Mesenteric fat pad (tissue), 1 donor: ENCODE measurements around the gene FRMD4A. TPM values are rescaled to one million over a fixed set of nuclear protein-coding genes. Genes with fewer than 3 reads are reported as not detected.
"Not testable (repeated sequence)": the region's sequence is repeated elsewhere in the genome, so short reads cannot be mapped to it uniquely, and the experiment has no call there.

Experiments used
- DNase-seq: peaks from one replicate; pipeline ENCODE4 v3.0.0-alpha.2; 2020; ENCODE audit warnings: low spot score
- total RNA-seq: library from RNA; stranded (reverse); fragmentation: NEBNext Ultra II Directional; extraction: Animal tissue kit (Norgen Biotek cat#: 25700); gene quantifications from one replicate; pipeline ENCODE4 v1.2.1, GENCODE V29; 2021
- donor health status: DM: yes; HTN: yes; CAD: no.

Gene FRMD4A
- total RNA-seq, 1 donor from 2014 or later = 188 TPM

DNA sequence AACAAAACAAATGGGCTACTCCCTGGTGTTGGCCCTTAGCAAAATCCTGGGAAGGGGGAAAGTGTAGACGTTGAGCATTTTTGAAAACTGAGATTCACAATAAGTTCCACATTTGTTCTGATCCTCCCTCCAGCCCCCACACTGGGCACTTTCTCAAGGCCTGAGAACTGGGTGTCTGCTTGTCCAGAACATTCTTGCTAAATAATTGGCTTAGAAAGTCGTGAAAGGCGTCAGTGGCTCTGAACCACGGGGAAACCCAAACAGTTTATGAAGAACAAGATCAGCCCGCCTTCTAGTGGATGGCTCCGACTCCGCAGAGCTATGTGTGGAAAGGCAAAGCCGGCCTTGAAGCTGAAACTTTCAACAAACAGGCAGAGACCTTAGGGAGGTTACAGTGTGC, 373.9 kb downstream of the FRMD4A start:
- no peak for DNase-seq

DNA sequence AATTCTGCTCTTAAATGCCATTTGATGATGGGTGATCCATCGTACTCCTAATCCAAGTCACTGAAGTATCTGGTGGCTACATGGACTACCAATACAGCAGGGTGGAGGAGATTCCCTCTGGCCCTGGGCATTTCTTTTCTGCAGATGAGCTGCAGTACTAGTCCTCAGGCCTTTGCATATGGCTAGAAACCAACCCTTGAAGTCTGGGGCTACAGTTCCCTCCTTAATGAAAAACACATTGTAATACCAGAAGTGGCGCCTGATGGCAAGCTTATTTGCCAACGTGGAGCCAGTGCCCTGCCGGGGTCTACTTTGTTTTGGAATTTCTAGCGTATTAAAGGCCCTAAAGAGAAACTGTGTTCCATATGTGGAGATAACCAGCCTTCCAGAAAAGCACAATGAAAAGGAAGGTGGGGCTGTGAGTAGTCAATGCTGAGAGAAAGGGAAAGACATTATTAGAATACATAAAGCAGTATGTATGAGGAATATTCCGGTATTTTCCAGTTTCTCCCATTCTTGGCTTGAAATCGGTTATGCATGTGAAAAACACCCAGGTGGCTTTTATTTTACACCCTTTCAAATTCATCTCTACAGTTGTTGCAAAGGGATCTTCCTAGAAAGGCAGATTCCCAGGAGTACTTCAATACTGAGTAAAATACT, 375.2 kb downstream of the FRMD4A start:
- DNase-seq = no peak

DNA sequence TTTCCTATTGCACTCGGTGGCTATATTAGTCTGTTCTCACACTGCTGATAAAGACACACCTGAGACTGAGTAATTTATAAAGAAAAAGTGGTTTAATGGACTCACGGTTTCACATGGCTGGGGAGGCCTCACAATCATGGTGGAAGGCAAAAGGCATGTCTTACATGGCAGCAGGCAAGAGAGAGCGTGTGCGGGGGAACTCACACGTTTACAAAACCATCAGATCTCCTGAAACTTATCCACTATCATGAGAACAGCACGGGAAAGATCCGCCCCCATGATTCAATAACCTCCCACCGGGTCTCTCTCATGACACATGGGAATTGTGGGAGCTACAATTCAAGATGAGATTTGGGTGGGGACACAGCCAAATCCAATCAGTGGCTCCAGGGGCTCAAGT, 376.5 kb downstream of the FRMD4A start:
- DNase-seq = not testable (repeated sequence)

DNA sequence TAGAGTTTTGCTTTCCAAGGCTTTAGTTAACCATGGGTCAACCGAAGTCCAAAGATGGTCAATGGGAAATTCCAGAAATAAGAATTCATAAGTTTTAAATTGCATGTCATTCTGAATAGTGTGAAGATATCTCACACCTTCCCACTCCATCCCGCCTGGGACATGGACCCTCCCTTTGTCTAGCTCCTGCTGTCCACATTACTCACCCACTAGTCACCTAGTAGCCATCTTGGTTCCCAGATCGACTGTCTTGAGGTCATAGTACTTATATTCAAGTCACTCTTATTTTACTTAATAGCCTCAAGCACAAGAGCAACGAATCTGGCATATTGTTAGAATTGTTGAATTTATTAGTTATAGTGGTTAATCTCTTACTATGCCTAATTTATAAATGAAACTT, 377.4 kb downstream of the FRMD4A start:
- DNase-seq = no peak

DNA sequence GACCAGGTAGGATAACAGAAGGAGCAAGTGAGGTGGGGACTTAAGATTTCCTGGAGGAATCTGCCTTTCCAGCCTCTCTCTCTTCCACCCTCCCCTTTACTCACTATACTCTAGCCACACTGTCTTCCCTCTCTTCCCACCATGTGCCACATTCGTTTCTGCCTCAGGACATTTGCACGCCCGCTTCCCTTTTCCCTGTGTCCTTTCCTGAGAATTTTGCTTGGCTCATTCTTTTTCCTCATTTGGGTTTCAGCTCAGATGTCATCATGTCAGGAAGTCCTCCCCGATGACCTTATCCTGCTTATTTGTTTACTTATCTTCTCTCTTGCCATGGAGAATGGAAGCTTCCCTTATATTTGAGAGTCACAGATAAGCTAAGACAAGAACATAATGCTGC, 380.2 kb downstream of the FRMD4A start:
- DNase-seq = no peak

DNA sequence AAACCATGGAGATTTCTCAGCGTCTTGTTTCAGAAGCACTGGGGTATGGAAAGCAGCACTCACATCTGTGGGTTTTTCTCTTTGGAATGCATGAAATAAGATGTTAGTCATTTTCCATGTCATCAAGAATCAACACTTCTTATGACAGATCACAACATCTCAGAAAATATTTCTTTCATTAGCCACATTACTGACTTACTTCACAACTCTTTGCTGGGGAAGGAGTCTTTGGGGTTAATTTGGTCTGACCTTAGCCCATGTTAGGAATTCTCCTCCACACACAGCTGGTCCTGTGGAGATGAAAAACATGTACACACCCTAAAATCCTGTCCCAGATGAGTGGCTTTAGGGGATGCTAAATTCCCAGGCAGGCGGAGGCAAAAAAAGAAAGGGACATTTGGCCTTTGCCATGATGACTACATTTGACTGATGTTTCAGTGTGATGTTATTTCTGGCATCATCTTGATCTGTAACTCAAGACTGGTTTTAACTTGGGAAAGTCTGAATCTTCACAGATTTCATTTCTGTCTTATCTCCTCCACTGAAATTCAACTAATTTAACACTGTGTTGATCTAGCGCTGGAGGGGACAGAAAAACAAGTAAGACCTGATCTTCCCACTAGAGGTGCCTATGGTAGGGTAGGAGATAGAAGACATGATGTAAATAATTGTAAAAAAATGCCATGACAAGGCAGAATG, 380.7 kb downstream of the FRMD4A start:
- DNase-seq = no peak

DNA sequence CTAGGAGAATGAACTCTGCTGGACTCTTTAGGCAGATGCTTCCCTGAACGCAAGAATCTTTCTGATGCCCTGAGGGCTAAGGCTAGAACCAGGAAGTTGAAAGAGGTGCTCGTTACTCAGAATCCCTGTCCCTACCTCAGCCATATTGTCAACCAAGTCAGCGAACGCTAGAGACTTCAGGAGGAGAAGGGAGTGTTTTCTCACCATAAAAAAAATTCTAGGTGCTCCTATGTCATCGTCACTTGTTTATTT, 384.6 kb downstream of the FRMD4A start:
- no peak for DNase-seq

DNA sequence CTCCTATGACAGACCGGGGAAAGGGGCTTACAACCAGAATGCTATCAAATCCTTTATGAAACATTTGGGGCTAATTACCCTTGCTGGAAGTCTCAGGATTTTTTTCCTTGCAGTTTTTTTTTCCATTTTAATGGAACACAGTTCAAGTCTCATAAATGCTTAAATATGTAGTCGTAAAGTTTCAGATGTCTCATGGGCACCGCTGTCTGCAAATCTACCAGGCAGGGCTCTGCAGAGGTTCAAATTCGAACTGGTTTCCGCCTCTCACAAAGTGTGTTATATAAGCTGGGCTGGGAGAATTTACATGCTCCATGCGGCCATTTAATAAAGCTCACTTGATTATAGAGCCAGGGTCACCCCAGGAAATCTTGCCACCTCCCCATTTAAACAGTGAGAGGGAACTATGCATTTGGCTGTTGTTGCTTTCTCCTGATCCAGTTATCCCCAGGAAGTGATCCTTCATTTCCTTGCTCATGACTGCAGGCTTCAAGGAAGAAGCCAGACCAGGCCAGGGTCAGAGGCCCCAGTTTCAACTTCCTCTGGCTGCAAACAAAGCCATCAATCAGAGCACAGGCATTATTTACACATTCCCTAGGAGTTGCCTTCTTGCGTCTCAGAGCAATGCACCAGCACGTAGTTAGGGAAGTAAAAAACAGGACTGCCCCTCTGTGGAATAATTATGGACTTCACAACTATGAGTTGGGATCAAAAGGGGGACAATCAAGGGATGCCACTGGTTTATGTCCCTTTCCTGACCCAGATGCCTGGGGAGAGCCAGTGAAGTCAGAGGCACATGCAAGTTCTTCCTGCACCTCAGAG, 385.1 kb downstream of the FRMD4A start:
- DNase-seq = no peak

DNA sequence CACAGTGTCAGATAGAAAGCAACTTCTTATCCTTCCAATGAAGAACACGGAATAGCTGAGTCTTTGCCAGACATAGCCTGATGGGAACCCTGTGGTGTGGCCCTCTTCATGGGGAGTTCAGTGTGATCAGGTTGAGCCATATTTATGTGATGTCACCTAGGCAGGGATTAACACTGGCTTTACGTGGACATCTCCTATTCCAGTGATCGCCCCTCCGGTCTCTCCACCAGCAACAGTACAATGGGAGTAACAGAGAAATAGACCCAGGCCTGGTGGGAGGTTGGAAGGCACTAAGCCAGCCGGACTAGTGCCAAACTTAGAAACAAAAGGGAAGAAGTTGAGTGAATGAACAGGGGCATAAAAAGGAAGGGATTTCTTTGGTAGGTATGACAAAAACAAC, 385.9 kb downstream of the FRMD4A start:
- no peak for DNase-seq

DNA sequence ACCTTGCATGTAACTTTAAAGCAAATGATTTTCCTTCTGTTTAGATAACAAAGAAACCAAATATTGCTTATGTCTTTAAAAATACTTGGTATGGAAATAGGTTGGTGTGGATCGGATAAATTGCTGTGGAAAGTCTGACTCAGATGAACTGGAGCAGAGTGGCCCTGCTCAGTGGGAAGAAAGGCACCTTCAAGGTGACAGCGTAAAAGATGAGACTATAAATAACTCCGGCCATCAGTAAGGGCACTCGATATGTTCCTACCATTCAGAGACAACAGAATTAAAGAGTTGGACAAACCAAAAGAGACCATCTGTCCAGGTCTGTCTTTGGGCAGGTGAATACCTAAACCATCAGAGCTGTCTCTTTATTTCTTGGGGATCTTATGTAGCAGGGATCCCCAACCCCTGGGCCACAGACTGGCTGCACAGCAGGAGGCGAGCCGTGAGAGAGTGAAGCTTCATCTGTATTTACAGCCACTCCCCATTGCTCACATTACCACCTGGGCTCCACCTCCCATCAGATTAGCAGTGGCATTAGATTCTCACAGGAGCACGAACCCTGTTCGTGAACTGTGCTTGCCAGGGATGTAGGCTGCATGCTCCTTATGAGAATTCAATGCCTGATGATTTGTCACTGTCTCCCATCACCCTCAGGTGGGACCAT, 386.9 kb downstream of the FRMD4A start:
- DNase-seq = no peak

DNA sequence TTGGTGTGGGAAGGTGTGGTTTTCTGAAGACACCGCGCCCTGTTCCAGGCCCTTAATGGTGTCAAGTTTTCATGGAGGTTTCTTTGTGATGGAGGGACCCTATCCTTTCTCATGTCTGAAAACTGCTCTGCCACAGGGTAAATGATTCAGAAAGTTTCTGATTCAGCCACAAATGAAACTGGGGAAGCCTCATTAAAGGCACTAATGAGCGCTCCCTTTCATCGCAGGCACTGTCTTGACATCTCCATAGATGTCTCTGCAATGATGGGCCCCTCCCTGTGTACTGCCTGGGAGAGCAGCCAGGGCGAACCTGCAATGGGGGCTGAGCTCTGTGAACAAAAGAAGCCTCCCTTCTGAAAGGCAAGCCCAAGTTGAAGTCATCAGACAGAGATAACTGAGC, 388.7 kb downstream of the FRMD4A start:
- no peak for DNase-seq

DNA sequence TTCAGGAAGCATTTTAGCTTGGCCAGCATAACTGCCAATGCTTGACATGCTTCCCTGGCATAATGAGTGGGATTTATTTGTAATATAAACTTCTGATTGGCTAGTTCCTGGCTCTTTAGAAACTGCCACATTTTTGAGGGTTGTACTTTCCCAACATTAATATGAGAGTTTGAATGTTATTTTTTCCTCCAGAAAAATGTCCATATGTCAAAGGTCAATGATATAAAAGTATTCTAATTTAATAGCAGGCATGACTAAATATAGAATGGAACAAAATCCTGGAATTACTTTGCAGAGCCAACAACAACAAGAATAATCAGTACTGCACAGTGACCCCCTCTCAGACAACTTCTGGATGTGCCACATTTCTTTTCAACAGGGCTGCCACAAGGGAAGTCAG, 391.3 kb downstream of the FRMD4A start:
- DNase-seq = no peak

DNA sequence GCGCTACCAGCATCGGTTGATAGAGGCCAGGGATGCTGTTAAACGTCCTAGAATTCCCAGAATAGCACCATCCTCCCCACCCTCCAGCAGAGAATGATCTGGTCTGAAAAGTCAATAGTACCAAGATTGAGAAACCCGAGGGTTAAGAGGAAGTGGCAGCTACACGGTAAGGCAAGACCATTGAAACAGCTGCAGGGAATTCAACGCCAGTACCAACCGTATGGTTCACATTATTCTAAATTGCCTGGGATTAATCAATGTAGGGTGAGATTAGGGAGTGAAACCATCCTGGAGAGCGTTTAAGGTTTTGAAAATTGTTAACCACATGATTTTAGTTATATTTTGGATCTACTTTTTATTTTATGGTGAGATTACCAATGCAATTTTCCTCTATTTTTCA, 391.8 kb downstream of the FRMD4A start:
- DNase-seq = no peak

DNA sequence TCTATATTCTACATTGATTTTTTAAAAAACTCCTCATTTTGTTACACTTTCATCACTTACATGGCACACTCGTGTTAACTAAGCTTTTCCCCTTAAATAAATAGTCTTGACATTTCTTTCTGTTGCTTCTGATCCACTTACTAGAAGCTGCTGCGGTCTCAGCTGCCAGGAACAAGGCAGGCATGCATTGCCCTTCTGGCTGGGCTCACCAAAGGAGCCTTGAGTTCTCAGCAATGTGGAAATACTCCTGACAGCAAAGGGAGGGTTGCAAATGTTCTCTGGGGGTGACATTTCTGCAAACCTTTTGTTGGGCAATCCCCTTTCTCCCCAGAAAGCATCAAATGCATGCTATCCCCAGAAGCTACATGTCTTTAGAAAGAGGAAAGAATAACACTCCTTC, 393.9 kb downstream of the FRMD4A start:
- DNase-seq = no peak

DNA sequence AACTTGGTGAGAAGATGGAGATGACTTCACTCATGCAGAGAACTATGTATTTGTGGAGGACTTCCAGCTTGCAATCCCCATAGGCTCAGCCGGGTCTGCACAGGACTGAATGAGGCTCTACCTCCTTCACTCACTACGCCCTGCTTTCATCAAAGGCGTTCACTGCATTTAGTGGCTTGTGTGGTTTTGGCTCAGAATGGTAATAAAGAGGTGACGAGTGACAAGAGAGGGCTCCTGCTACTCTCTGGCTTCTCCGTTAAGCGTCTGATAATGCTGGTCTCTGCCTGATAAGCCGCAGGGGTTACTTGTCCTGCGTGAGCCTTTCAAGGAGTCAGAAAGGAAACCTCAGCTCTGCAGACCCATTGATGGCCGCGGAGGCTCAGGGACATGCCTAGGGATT, 400.6 kb downstream of the FRMD4A start:
- DNase-seq = no peak

DNA sequence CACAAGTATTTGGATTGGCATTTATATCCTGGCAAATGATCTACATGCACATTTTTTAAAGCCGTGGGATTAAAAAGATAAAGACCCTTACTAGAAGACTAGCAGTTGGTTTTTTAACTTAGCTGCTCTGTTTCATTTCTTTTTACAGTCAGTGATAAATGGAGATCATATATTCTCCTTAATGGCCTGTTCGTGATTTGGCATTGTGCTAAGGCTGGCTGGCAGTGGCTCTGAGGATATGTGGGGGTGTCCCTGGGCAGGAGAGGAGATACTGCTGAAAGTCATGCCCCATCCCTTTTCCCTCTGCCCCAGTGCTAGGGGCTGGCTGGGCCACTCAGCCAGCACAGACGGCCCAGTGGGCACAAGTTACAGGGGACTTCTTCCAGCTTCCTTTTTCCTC, 402.3 kb downstream of the FRMD4A start:
- DNase-seq = no peak

DNA sequence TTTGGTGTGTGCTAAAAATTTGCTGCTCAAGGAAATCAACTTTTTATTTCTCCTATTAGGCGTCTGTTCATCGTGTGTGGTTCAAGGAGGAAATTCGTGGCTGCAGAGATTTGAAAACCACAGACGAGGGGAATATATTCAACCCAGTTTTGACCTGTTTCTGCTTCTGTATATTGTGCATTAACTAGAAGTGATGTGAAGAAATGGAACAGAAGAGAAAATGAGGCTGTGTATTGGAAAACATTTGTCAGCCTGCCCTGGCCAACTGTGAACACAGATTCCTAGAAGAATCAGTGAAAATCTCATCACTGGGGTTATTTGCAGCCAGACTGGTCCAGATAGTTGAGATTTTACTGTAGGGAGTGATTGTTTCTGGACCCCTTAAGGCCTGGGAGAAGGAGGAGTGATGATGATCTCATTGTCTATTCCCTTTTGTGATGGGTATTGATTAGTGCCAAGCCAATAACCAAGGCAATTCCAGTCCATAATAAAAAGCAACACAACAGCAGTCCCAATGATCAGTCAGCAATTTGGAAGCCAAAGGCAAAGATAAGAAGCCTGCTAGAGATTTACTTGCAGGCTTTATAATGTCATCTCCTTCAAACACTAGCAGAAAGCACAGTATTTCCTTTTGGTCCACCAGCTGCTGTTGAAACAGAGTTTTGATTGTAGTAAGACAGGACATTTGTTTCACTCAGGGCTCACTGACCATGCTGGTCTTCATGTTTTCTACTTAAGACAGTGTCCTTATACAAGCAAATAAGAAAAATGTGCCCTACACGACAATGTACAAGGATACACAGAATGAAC, 404.5 kb downstream of the FRMD4A start:
- no peak for DNase-seq

DNA sequence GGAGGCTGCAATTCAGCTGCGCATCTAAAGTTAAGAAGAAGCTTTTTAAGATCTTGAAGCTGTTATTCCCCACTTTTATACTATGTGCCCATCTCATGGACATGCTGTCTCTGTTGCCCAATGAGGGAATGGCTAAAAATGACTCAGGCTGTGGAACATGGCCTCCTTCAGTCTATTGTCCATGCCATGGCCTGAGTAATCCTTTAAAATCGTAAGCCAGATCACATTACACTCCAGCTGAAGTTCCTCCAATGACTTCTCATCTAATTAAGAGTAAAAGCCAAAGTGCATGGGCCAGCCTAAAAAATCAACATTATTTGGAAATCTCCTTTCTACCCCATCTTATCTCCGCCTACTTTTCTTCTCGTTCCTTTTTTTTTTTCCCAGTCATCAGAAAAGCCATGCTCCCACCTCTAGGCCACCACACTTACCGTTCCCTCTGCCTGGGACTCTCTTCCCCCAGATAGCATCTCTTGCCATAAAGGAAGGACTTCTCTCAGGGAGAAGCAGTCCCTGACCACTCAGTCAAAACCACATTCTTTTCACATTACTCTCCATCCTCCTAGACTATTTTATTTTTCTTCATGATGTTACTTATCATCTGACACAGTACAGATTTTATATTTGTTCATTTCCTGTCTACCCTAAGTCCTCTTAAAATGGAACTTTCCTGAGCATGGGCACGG, 406.5 kb downstream of the FRMD4A start:
- DNase-seq = no peak

DNA sequence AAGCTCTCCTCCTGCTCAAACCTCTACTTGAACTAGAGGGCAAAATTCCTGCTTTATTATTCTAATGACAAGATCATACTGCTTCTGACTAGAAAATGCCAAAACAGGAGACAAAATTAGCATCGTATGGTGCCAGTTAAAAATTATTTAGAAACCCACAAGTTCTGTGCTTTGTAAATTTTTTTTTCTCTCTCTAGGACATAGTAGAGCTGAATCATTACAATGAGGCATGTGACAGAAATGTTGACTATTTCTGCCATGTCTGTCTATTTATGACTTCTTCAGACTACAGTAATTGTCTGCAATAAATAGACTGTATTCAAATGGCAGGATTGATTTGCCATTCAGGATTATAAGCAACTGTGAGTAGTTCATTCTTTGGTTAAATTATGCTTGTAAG, 408.1 kb downstream of the FRMD4A start:
- no peak for DNase-seq

DNA sequence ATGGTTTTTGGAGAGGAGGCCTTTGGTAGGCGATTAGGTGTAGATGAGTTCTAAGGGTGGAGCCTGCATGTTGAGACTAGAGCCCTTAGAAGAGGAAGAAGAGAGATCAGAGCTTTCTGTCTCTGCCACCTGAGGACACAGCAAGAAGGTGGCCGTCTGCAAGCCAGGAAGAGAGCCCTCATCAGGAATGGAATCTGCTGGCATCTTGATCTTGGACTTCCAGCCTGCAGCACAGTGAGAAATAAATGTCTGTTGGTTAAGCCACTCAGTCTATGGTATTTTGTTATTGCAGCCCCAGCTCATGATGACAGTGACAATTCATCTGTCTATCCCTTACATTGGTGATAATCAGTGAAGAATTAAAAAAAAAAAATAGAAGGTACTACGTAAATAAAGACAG, 408.8 kb downstream of the FRMD4A start:
- DNase-seq = no peak

DNA sequence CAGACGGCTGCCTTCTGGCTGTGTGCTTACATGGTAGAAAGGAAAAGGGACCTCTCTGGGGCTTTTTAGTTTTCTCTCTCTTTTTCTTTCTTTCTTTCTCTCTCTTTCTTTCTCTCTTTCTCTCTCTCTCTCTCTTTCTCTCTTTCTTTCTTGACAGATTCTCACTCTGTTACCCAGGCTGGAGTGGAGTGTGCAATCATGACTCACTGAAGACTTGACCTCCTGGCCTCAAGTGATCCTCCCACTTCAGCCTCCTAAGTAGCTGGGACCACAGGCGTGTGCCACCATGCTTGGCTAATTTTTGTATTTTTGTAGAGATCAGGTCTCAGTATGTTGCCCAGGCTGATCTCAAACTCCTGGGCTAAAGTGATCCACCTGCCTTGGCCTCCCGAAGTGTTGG, 409.6 kb downstream of the FRMD4A start:
- not testable (repeated sequence) for DNase-seq
